Stimulated activated CD4-positive, alpha-beta T cell treated with anti-CD3 and anti-CD28 coated beads, Interleukin-12 subunit alpha, Interleukin-12 subunit beta, amount 100 ng/mL, for 24 hours (primary cell): ENCODE measurements around the gene AHRR.
"Not testable (repeated sequence)": the region's sequence is repeated elsewhere in the genome, so short reads cannot be mapped to it uniquely, and the experiment has no call there.

ENCODE experiments used
- DNase-seq, 2 experiments: peaks; one replicate each; pipeline ENCODE4 v3.0.0-alpha.2; 2020; ENCODE audit warnings: low read depth in 2 of 2

The AHRR gene

DNA sequence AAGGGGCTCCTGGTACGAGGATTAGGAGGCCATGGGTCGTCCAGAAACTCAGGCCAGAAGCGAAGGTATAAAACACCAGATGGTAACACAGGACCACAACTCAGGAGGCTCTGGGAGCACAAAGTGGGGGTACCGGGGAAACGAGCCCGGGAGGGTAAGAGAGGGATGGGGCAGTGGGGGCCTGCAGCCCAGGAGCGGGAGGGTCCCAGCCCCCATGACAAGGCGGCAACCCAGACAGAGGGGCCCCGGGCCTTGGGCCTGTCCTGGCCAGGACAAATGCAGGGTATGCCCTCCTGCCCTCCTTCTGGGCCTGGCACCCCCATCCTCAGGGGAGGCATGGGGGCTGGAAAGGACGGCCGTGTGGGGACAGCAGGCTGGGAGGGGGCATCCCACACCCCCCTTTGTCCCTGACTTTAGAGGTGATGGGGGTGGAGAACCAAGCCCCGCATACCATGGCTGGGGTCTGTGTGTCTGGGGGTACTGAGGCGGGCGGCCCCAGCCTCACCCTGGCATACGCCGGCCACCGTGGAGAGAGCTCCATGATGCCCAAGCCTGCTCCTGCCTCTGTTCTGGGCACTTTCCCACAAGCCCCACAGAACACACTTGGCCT, 74.5 kb downstream of the AHRR start:
- DNase-seq: no peak

DNA sequence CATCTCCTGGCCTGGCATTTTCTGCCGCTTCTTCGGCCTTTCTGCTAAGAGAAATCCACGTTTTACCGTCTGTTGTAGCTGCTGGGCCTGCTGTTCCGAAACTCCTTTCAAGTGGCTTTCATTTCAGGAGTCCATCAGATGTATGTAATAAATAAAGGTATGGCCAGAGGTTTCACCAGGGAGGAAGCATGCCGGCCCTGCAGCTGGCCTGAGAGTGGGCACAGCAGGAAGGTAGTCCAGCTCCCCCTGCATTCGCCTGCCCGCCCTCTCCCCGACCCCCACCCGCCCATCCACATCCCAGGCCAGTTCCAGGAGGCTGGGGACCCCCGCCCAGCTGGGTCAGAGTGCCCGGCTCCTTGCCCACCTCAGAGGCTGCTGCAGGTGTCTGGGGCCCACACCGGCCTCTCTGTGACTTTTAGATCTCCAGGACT, 75.0 kb downstream of the AHRR start:
- no peak for DNase-seq

DNA sequence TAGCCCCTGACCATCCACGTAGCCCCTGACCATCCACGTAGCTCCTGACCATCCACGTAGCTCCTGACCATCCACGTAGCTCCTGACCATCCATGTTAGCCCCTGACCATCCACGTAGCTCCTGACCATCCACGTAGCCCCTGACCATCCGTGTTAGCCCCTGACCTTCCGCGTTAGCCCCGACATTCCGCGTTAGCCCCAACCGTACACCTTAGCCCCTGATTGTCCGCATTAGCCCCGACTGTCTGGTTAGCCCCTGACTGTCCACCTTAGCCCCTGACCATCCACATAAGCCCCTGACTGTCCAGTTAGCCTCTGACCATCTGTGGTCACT, 76.6 kb downstream of the AHRR start:
- not testable (repeated sequence) for DNase-seq

DNA sequence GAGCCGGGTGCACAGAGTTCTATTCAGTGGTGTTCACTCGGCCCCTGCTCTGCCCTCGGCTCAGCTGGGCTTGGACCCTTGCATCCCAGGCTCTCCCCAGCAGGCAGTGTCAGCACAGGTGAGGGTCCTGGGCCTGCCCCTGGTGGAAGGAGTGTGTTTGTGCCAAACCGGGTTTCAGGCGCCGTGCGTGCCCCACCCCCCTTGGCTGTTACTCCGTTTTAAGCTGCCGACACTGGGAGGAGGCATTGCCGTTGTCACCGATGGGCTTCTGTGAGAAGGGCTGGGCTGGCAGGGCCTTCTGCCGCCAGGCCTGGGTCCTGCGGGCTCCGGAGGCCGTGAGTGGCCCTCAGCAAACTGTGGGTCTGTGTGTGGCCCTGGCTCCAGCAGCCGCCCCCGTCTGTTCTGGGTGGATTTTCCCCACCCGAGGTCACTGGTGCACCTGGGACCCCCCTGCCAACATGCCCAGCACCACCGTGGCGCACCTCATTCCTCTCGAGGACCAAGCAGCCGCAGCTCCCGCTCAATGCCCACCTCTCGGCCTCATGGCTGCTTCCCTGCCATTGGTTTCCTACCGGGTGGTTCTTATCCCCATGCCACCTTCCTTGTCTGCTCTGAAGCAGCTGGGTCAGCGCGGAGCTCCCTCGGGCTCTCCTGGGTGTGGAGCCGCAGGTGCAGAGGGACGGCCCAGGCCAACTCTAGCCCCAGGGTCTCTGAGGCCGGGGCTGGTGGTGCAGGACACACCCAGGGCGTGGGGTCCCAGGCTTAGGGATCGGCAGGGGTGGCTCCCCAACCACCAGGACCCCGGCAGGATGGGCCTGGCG, 77.2 kb downstream of the AHRR start:
- no peak for DNase-seq

DNA sequence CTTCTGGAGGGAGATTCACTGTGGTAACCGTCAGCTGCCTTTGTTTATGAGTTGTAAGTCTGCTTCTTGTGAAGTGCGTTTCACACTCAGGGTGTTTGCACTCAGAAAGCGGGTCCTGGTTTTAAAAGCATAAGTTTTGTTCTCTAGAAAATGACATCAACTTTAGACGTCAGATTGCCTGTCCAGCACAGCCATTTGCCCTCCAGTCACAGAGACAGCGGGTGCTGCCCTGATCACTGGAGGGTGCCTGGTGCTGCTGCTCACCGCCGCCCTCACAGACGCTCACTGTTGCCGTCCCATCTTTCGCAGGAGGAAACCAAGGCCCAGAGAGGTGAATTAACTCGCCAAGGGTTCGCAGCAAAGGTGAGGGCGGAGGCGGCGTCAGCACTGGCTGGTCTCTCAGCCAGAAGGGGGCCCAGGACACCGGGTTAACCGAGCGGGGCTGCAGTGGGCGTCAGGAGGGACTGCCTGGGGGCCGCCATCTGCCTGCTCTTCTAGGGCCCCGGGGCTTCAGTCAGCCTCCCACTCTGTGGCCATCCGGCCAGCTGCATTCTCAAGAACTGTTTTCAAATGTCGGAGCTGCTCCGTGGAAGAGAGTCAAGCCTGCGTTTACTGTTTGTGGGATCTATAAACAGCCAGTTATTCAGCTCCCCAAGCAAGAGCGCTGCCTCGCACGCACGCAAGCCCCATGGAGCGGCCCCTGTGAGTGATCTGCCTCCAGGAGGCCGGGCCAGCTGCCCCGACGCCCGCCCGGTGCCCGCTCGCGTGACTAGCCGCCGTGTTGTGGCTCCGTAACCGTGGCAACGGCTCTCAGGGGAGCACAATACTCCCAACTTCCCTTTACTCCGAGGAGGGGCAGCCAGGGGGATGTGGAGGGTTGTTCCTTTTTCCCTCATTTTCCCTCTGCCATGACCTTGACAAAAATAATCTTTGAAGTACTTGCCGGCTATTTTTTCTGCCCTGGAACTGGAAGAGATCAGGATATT, 78.1 kb downstream of the AHRR start:
- DNase-seq: peak; percentile 37 to 62

DNA sequence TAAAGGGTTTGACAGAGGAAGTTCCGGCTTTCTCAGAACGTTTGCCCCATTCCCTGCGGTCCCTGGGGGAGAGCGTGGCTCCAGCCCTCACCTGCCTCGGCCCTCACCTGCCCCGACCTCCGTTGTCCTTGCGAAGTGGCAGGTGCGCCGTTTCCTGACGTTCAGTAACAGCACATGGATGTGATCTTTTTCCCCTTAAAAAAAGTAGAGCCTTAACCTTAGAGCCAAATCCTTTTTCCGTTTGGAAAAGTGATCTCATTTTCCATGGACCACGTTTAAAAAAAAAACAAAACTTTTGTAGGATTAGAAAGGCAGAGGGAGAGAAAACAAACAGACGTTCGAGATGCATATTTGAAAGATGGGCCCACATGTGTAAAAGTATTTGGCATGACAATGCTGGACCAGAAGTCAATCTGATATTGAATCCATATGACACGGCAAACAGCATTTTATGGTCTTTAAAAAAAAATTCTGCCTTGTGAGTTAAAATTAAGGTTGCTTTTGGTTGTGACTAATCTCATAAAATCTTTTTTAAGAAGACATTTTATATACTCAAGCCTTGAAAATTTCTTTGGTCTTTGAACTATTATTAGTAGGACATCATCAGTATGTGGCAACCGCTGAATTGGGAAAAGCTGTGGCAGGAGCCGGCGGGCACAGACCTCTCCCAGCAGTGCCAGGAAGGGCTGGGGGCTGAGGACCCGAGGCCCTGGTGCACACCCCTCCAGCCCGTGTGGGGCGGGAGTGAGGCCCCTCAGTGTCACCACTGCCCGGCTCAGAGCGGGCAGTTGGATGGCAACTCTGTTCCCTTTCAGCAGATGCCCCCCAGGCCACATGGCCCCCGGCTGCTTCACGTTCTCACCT, 79.0 kb downstream of the AHRR start:
- DNase-seq: no peak

DNA sequence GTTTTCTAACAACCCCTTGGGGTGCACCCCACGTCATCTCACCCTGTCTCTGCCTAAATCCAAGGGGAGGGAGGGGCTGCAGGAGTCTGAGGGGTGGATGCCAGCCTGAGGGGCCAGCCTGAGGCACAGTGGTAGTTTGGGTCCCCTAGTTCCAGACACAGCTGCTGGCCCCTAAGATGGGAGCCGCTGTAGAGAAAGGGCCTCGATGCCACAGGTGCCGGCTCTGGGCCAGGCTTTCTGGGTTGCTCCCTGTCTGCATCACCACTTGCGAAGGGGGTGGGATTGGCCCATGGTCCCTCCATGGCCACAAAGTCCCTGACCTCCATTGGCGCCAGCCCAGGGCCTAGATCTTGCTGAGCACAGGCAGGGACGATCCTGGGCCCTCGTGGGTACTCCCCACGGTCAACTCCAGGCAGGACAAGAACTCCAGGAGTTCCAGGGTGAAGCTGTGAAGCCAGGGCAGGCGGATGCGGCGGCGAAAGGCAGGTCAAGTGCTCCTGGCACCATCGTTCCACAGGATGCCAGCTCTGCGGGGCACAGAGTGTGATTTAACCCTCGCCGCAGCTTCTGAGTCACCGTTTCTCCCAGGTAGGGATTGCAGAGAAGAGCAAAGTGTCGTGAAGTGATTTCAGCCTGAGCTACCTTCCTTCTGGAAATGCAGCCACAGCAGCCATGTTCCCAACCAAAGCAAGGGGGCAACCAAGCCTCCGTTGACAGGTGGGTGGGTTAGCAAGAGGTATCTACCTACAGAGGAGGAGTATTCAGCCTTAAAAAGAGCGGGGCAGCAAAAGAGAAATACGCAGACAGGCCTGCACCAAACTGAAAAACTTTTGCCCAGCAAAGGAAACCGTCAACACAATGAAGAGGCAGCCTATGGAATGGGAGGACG, 79.9 kb downstream of the AHRR start:
- no peak for DNase-seq

DNA sequence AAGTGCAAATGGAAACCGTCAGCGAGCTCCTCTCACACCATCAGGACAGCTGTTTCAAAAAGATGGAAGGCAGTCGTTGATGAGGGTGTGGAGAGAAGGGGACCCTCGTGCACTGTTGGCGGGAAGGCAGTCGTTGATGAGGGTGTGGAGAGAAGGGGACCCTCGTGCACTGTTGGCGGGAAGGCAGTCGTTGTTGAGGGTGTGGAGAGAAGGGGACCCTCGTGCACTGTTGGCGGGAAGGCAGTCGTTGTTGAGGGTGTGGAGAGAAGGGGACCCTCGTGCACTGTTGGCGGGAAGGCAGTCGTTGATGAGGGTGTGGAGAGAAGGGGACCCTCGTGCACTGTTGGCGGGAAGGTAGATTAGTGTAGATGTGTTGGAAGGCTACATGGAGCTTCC, 80.7 kb downstream of the AHRR start:
- DNase-seq: not testable (repeated sequence)

DNA sequence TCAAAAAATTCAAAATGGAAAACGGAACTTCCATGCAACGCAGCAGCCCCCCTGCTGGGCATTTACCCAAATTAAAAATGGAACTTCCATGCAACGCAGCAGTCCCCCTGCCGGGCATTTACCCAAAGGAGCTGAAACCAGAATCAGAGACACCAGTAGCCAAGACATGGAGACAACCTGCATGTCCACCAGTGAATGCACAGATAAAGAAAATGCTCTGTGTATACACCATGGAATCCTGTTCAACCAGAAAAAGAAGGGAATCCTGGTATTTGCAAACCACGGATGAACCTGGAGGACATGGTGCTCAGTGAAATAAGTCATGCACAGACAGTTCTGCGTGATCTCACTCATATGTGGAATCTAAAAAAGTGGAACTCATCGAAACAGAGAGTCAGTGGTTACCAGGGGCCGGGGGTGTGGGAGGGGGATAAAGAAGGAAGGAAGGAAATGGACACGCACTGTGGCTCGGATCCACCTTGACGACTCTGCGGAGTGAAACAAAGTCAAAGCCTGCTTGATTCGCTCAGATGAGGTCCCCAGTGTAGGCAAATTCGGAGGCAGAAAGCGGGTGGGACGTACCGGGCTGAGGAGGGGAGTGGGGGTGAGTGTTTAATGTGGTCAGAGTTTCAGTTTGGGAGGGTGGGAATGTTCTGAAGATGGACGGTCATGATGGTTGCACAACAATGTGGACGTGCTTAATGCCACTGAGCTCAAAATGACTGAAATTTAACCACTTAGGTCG, 81.3 kb downstream of the AHRR start:
- DNase-seq: no peak

DNA sequence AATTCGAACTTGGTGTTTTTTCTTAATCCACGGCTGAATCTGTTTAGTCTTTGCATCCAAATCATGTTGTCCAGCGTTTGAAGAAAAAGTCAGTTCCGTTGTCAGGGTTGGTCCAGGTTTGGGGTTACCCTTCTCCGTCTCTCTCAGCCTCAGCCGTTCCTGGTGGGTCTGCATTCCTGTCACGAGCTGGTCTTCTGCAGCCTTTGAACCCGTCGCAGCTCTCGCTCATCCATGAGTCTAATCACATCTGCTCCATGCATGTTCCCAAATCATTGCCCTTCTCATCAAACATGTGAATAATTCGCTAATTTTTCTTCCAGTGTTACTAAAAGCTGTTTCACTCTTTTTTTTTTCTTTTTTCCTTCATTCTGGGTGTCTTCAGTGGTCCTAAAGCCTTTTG, 82.5 kb downstream of the AHRR start:
- no peak for DNase-seq

DNA sequence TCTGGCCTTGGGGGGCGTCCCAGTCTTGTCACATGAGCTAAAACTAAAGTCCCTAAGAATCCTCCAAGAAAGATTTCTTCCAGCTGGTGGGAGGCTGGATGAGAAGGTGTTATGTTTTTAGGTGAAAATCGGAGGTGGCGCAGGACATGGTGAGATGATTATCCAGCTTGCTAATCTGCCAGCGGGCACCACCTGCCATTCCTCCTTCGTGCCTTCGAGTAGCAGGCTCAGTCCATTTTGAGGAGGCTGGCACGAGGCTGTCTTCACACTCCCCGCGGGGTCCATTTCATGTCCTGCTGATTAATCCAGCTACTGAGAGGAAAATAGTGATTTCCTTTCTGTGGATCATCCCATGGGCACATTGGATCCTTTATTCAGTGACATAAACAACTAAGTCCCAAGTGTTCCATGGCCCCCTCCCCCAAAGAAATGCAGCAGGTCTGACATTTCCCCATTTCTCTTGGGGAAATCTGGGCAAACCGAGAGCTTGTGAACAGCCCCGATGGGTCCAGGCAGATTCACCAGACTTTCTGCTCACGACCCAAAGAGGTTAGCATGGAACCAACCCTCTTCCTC, 83.2 kb downstream of the AHRR start:
- DNase-seq: no peak

DNA sequence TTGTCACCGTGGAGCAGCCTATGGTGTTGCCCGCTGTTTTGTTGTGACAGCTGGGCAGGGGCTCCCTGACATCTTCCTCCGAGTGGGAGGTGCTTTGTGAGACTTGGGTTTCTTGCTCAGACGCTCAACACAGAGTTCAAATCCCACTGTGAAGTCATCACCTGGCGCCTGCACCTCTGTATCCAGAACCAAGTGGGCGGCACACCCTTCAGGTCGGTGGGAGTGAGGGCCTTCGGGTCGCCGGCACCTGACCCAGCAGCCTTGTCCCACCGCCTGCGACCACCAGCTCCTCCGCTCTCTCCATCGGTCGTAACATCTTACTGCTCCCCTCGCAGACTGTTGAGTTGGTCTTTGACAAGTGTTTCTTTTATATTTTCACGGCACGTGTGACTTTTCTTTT, 83.9 kb downstream of the AHRR start:
- no peak for DNase-seq

DNA sequence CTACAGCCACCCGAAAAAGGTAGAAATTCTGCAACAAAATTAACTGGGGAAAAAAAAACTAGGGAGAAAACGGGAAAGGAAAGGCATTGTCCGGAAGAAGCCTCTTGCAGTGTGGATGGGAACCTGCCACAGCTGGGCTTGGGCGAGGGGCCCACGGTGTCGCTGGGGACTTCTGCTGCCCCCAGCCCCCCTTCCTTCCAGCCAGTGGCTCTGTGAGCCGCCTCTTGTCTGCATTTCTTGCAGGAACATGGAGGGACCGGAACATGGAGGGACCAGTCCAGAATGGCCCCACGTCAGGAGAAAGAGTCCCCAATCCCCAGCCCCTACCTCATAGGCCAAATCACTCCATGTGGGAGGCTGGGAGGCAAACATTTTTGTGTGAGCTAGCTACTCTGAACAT, 84.5 kb downstream of the AHRR start:
- DNase-seq: no peak

DNA sequence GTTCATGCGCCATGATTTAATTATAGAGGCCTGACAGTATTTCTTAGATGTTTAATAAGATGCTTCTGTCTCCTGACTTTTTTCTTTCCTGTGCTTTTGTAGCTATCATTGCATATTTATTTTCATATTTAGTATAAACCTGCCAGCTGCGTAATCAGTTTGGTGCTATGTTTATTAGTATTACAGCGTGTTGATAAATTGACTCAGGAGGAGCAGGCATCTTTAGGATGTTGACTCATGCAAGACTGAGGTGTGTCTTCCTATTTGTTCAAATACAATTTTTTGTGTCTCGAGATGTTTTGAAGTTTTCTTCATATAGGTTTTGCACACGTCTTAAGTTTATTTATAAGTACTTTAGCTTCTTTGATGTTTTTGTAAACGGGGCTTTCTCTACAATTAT, 85.5 kb downstream of the AHRR start:
- DNase-seq: no peak

DNA sequence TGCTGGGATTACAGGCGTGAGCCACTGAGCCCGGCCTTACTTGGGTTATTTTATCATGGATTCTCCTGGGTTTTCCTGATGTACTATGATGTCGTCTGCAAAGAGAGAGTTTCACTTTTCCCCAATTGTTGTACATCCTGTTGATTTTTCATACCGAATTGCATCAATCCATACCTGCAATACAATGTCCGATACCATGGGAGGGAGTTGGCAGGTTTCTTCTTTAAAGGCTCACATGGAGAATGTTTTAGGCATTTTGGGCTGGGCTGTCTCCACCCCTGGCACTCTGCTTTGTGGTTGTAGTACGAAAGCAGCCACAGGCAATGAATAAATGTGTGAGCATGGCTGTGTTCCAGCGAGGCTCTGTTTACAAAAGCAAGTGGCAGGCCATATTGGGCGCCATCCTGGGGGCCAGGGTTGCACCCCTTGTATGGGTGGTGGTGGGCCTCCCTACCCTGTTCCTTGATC, 86.3 kb downstream of the AHRR start:
- no peak for DNase-seq

DNA sequence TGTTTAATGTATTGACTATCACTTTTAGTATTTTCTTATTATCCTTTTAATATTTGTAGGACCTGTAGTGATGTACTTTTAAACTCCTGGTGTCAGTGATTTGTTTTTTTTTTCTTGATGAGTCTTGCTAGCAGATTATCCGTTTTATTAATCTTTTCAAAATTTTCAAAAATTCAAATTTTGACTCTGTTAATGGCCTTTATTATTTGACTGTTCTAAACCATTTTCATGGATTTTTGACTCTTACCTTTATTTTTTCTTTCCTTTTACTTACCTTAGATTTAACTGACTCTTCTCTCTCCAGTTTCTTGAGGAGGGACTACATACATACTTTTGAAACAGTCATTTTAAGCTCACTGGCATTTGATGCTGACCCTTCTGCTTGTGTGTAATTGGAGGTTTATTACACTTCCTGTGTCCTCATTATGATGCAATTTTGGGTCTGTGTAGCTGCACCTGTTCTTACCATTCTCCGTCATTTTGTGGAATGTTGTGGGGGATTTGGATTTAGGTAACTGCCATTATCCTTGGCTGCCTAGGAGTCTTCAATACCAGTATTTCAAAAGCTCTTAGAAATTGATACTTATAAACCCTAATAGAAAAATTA, 89.5 kb downstream of the AHRR start:
- no peak for DNase-seq

DNA sequence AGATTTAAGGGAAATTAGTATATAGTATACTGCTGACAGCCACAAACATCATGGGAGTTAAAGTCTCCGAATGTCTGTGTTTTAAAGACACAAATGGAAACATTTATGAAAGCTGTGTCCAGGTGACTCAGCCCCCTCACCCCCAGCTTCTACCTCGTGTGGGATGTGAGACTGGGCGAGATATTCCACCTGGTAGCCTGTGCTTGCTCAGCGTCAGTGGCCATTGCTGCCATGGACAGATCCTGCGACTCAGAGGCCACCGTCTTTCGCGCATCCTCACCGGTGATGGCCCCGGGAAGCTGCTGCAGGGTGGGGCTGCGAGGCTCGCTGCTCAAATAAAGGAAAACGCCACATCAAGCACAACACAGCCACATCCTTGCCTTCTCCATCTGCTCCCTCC, 90.2 kb downstream of the AHRR start:
- DNase-seq: no peak

DNA sequence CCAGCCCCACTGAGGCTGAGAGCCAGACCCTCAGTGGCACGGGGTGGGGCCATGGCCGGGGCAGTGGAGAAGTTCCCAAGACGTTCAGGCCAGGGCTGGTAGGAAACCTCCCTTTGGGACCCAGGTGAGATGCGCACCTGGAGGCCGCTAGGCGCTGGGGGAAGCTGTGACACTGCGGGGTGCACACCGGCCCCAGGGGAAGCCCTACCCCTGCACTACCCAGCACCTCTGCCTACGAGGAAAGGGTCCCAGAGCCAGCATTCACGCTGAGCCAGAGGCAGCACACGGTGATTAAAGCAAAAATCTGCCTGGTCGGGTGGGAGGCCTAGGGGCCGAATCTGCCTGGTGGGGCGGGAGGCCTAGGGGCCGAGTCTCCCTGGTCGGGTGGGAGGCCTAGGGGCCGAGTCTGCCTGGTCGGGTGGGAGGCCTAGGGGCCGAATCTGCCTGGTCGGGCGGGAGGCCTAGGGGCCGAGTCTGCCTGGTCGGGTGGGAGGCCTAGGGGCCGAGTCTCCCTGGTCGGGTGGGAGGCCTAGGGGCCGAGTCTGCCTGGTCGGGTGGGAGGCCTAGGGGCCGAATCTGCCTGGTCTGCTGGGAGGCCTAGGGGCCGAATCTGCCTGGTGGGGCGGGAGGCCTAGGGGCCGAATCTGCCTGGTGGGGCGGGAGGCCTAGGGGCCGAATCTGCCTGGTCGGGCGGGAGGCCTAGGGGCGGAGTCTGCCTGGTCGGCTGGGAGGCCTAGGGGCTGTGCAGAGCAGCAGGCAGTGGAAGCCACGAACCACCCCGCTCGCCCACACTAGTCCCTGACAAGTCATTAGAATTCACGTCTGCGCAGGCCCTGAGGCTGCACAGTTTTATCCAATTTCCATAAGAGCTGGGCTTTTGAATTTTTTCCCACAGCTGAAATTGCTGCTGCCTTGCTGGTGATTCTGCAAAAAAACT, 93.7 kb downstream of the AHRR start:
- DNase-seq: not testable (repeated sequence)
